ENCODE results near the gene SREBF1.

The SREBF1 gene

DNA sequence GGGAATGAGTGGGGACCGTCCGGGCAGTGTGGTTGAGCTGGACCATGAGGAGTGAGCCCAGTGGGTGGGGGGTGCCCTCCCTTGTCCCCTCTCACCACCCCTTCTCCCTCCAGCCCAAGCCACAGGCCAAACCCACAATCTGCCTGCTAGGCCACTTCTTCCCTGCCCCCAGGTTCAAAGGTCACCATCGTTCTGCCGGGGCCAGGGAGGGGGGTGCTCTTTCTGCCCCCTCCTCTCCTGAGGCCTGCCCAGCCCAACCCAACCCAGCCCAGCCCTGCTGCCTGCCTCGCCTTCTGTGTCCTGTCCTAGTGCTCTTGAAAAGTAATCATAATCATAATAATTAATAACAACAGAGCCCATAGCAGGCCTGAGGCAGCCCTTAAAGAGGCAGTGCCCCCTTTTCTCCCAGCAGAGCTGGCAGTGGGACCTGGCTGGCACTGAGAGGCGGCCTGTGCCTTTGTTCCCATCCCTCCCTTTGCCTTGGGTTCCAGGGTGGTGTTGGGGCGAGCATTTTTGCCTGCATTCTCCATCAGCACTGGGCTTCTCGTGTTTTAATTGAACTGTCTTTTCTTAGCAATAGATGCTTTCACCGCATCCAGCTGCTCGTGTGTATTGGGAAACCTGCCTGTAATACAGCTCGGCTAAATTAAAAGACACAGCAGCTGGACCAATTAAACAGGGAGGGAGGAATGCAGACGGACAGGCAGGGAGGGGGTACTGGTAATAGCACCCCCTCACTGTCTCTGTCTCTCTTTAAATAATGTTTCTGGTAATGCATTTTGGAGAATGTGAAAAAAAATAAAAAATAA lies 46.8 kb downstream of the SREBF1 start:
- TF ChIP-seq CTCF (IDR thresholded peaks at IDR 0.05), result no peak

DNA sequence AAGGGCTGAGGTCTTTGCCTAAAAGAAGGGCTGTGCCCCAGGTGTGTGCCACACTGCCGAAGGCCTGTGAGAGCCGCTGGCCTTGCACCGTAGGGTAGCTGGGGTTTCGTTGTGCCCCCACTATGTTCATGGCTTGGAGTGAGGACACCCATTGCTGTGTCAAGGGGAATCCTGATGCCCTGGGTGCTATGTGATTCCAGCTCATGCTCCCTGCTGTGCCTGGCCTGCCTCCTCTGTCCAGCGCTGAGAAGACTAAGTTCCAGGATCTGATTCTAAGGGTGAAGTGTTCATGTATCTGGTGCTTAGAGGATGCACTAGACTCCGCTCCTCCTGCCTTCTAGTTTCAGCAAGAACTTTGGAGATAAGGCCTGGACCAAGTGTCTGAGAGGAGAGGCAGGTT lies 47.4 kb downstream of the SREBF1 start:
- TF ChIP-seq CTCF (IDR thresholded peaks at IDR 0.05), result no peak

DNA sequence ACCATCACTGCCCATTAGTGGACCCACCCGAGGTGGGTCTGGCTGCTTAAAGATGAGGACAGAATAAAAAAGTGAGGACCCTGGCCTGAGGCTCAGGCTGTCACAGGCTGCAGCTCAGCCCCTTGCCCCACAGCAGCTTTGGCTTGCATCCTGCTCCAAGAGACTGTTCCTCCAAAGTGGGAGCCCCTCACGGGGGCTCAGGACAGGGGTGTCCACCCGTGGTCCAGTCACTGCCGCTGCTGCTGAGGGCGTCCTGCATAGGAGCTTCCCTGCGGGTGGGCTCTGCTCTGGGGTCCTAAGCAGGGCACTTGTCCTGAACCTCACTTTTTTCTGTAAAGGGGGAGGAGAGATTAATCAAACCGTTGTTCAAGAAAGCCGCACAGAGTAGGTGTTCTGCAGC lies 47.8 kb downstream of the SREBF1 start:
- no peak for TF ChIP-seq CTCF (IDR thresholded peaks at IDR 0.05)

- no peak for TF ChIP-seq CTCF (IDR thresholded peaks at IDR 0.05)
These were observed 49.2 kb downstream of the SREBF1 start for GRCh38 chr17:17787568-17787967.

GRCh38 chr17:17786998-17787397 lies 49.8 kb downstream of the SREBF1 start:
- no peak for TF ChIP-seq CTCF (IDR thresholded peaks at IDR 0.05)

DNA sequence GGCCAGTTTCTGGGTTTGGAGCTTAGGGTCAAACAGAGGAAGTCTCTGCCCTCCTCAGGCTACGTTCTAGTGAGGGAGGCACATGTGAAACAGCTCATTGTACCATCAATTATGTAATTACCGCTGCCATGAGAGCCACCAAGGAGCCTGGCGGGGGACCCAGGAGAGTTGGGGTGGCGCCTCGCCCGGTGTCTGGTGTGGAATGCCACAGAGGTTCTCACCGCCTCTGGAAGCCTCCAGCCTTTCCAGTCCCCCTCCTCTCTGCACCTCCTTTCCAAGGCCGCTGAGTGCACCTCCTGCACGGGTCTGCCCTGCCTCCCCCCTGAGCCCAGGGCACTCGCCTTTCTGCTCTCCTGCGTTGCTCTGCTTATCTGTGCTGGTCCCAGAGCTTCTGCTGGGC lies 51.4 kb downstream of the SREBF1 start:
- TF ChIP-seq CTCF (IDR thresholded peaks at IDR 0.05), result no peak

GRCh38 chr17:17784657-17785267 lies 52.0 kb downstream of the SREBF1 start:
- TF ChIP-seq CTCF (IDR thresholded peaks at IDR 0.05), result no peak
